ENCODE measurements around the gene GSTA2. TPM values are rescaled to one million over a fixed set of nuclear protein-coding genes. Genes with fewer than 3 reads are reported as not detected.

The GSTA2 gene
- total RNA-seq, 1 experiment from 2014 or later, result not detected

DNA sequence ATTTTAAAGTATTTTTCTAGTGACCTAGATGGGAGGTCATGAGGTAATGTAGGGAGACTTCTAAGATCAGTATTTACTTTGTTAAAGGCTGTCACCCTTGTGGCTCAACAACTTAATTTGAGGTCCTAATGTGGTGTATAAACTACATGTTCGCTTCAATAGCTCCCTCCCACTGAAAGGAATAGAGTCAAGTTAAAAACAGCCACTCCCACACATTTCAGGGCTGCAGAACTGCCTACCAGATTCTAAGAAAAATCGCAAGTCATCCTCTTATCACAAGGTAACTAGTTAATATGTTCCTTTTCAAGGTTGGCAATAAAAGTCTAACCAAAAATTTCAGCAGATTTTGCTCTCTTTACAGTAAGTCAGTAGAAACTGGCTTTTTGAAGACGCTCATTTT, 25.2 kb upstream of the GSTA2 start:
- Histone ChIP-seq H2BK120ac (ENCODE audit: low read depth, low read length, poor library complexity, severe bottlenecking) (no peak overlapping the region), H4K20me1 (ENCODE audit: control insufficient read depth, insufficient read depth, insufficient read length) (no peaks in the 10 kb centered on the region), H3K9ac (ENCODE audit: extremely low read depth, insufficient read length, low read length) (no peak overlapping the region), H3K56ac (ENCODE audit: insufficient read length, low read depth, low read length) (no peak overlapping the region), H4K91ac (ENCODE audit: insufficient read length, low read depth, low read length) (no peak overlapping the region), H3K4me2 (ENCODE audit: insufficient read depth, insufficient read length, low read length) (no peak overlapping the region), H3K79me2 (ENCODE audit: insufficient read depth, low read length) (no peaks in the 10 kb centered on the region), H3K14ac (ENCODE audit: insufficient read depth, low read length) (no peak overlapping the region), H2AFZ (ENCODE audit: low read length) (no peak overlapping the region), H4K5ac (ENCODE audit: insufficient read length, low read depth, low read length) (no peak overlapping the region), H3T11ph (ENCODE audit: low read length) (no peak overlapping the region), H3K23ac (ENCODE audit: insufficient read length, low read depth, low read length) (no peak overlapping the region), H2BK12ac (ENCODE audit: insufficient read length, low read depth, low read length) (no peak overlapping the region), H3K4me1 (ENCODE audit: insufficient read depth, low read length) (no peaks in the 10 kb centered on the region), H3K4ac (ENCODE audit: low read depth, low read length) (no peak overlapping the region), H2BK15ac (ENCODE audit: low read depth, low read length) (no peak overlapping the region), H4K8ac (replicated peaks; ENCODE audit: insufficient read length, low read depth, low read length) (no peak overlapping the region), H3K27me3 (ENCODE audit: insufficient read depth, low read length) (no peaks in the 10 kb centered on the region), H2AK5ac (ENCODE audit: insufficient read length, low read length) (no peak overlapping the region), H3K23me2 (ENCODE audit: insufficient read length, low read depth, low read length, poor library complexity, severe bottlenecking) (no peaks in the 10 kb centered on the region), H3K27ac (ENCODE audit: insufficient read length, low read depth, low read length) (no peak overlapping the region), H3K18ac (ENCODE audit: insufficient read length, low read depth, low read length) (no peak overlapping the region), H2BK5ac (ENCODE audit: insufficient read length, low read length) (no peak overlapping the region), H3K79me1 (ENCODE audit: insufficient read depth, low read depth, low read length, poor library complexity, severe bottlenecking) (no peaks in the 10 kb centered on the region), H2BK20ac (ENCODE audit: low read depth, low read length, poor library complexity, severe bottlenecking) (no peak overlapping the region), H3K9me3 (ENCODE audit: control insufficient read depth, low read depth, low read length) (no peaks in the 10 kb centered on the region)
- DNase-seq, result no peak
- no peaks in the 10 kb centered on the region; the same call in 1 of the 2 replicates for H3K27me3 Mint-ChIP-seq (ENCODE audit: low read depth)
- TF ChIP-seq, protein P1, sequence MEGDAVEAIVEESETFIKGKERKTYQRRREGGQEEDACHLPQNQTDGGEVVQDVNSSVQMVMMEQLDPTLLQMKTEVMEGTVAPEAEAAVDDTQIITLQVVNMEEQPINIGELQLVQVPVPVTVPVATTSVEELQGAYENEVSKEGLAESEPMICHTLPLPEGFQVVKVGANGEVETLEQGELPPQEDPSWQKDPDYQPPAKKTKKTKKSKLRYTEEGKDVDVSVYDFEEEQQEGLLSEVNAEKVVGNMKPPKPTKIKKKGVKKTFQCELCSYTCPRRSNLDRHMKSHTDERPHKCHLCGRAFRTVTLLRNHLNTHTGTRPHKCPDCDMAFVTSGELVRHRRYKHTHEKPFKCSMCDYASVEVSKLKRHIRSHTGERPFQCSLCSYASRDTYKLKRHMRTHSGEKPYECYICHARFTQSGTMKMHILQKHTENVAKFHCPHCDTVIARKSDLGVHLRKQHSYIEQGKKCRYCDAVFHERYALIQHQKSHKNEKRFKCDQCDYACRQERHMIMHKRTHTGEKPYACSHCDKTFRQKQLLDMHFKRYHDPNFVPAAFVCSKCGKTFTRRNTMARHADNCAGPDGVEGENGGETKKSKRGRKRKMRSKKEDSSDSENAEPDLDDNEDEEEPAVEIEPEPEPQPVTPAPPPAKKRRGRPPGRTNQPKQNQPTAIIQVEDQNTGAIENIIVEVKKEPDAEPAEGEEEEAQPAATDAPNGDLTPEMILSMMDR (conservative IDR thresholded peaks at IDR 0.05), result no peak
- peaks cover 3 to 13% (median 5%) of the 10 kb centered on the region in 3 experiments for H3K36me3 Mint-ChIP-seq (ENCODE audit: insufficient read depth in 1 of 3, low read depth in 3 of 3)
- peaks cover 11 to 22% of the 10 kb centered on the region in 2 experiments for H3K9me3 Mint-ChIP-seq
- WGBS (ENCODE audit: extremely low coverage, insufficient read length, low lambda C conversion rate), result no CpG with 5 or more reads among the region's 3 CpGs
- no peak overlapping the region for H3K27ac Mint-ChIP-seq
- H3K4me1 Mint-ChIP-seq, result peaks cover 0 to 8% of the 10 kb centered on the region in 2 experiments; a peak in 2 of 4 replicates
- H3K4me3 Mint-ChIP-seq, result no peak overlapping the region
